Neural crest cell (in vitro differentiated cells): ENCODE results near the gene GSS. TPM values are rescaled to one million over a fixed set of nuclear protein-coding genes. Genes with fewer than 3 reads are reported as not detected.
A peak's percentile ranks its signal among the peaks of the same experiment; 100 is the strongest.
"Not testable (repeated sequence)": the region's sequence is repeated elsewhere in the genome, so short reads cannot be mapped to it uniquely, and the experiment has no call there.

Experiments used
- DNase-seq: peaks from one replicate; pipeline ENCODE4 v3.0.0; 2021; ENCODE audit warnings: low read depth, mixed read lengths, low spot score
- H3K27ac Mint-ChIP-seq: one replicate; pipeline ENCODE4 v1.8.0; 2021; ENCODE audit warnings: mild to moderate bottlenecking, mixed read lengths; ENCODE audit not compliant: unreplicated experiment
- H3K27me3 Mint-ChIP-seq: 2 replicates; pipeline ENCODE4 v1.8.0; 2021; ENCODE audit warnings: low read depth, mild to moderate bottlenecking, mixed read lengths
- H3K36me3 Mint-ChIP-seq: 2 replicates; pipeline ENCODE4 v1.8.0; 2021; ENCODE audit warnings: low read depth, mild to moderate bottlenecking, mixed read lengths
- H3K4me1 Mint-ChIP-seq: 2 replicates; pipeline ENCODE4 v1.8.0; 2021; ENCODE audit warnings: mixed read lengths
- H3K4me3 Mint-ChIP-seq: one replicate; pipeline ENCODE4 v1.8.0; 2021; ENCODE audit warnings: mild to moderate bottlenecking, mixed read lengths
- H3K9me3 Mint-ChIP-seq: 2 replicates; pipeline ENCODE4 v1.8.0; 2021; ENCODE audit warnings: mixed read lengths
- CTCF ChIP-seq: fragments of 200-600 bp; sonication (generic); conservative IDR thresholded peaks from 2 replicates; pipeline ENCODE4 v1.5.0; 2021; ENCODE audit warnings: antibody characterized with exemption, mild to moderate bottlenecking
- total RNA-seq: library from RNA; stranded (reverse); gene quantifications from 2 replicates; pipeline ENCODE4 v1.2.1, GENCODE V29; 2021

Gene GSS
- total RNA-seq, 1 donor from 2014 or later, result 78.8 TPM

DNA sequence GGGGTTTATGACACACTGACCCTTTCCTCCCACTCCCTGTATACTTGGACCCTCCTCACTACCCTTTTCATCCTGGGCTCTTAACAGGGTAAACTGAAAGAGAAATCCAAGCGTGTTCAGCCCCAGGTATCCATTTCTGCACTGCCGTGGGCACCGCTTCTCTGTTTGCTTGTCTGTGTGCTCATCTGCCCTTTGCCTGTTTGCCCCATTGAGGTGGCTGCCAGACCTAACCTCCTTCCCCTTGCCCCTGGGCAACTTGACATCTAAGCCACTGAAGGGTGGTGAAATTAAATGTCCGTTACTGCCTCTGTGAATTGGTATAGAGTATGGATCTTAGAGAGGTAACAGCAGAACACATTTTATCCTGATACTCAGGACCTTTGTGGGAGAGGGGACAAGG, 40.5 kb downstream of the GSS start:
- TF ChIP-seq CTCF, result no peak
- Mint-ChIP-seq H3K4me3 (no peak overlapping the region), H3K36me3 (peaks cover 15% of the 10 kb centered on the region), H3K9me3 (no peaks in the 10 kb centered on the region), H3K4me1 (no peaks in the 10 kb centered on the region), H3K27ac (no peak overlapping the region), H3K27me3 (no peaks in the 10 kb centered on the region)
- DNase-seq, result no peak

DNA sequence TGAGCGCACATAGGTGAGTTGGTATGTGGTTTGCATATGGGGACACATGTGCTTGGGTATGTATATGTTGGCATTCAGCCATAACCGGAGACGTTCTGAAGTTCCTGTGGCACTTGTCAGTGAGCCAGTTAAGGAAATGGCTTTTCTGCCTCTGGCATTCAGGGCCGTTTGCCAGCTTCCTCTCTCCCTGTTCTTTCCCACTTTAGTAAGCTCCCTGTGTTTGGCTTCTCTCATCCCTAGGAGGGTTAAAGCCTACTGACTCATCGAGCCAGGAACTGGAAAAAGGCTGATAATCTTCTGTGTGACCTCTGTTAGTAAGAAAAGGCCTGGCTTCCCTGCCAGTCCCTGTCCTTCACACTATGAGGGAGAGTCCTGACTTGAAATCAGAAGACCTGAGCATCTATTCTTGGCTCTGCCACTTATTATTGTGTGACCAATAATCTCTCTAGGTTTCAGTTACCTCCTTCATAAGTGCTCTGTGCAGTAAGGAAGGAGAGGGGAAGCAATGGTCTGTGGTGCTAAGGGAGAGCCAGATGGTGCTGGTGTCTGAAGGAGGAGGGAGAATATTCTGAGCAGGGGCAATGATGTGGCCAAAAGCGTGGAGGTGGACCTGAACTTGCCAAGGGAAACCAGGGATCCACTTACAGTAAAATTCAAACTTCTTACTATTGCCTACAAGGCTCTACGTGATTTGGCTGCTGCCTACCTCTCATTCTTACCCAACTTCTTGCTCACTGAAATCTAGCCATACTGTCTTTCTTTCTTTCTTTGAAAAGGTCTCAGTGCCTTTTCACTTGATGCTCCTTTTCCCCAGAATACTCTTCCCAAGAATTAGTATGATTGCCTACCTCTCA, 47.8 kb downstream of the GSS start:
- Mint-ChIP-seq H3K4me1 (no peaks in the 10 kb centered on the region), H3K36me3 (peaks cover 15% of the 10 kb centered on the region), H3K27ac (peak overlapping the region; percentile 78), H3K4me3 (no peak overlapping the region), H3K27me3 (no peaks in the 10 kb centered on the region), H3K9me3 (no peaks in the 10 kb centered on the region)
- DNase-seq, result no peak
- no peak for TF ChIP-seq CTCF

DNA sequence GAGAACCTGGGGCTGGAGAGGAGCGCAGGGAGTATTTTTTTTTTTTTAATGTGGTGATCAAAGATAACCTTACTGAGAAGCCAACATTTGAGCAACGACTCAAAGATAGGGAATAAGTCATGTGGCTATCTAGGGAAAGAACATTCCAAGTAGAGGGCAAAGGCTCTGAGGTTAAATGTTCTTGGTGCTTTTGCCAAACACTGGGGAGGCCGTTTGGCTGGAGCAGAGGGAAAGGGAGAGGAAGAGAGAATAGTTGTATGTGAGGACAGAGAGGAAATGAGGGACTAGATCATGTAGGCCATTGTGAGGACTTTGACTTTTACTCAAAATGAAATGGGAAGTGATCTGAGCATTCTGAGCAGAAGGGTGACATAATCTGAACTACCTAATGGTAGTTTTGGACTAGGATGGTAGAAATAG, 51.4 kb downstream of the GSS start:
- no peaks in the 10 kb centered on the region for H3K4me1 Mint-ChIP-seq
- H3K36me3 Mint-ChIP-seq, result peaks cover 20% of the 10 kb centered on the region
- no peak overlapping the region for H3K27ac Mint-ChIP-seq
- no peak for DNase-seq
- H3K9me3 Mint-ChIP-seq, result peaks cover 3% of the 10 kb centered on the region
- no peaks in the 10 kb centered on the region for H3K27me3 Mint-ChIP-seq
- no peak for TF ChIP-seq CTCF
- H3K4me3 Mint-ChIP-seq, result no peak overlapping the region

GRCh38 chr20:34898731-34899130, 56.9 kb downstream of the GSS start:
- H3K4me1 Mint-ChIP-seq, H3K27me3 Mint-ChIP-seq, H3K27ac Mint-ChIP-seq, DNase-seq, H3K4me3 Mint-ChIP-seq: not testable (repeated sequence)
- H3K36me3 Mint-ChIP-seq, result peaks cover 29% of the 10 kb centered on the region
- H3K9me3 Mint-ChIP-seq, result peaks cover 11% of the 10 kb centered on the region

- H3K4me1 Mint-ChIP-seq, H3K4me3 Mint-ChIP-seq, H3K27me3 Mint-ChIP-seq, DNase-seq: not testable (repeated sequence)
- Mint-ChIP-seq H3K27ac (peak overlapping the region; percentile 37), H3K36me3 (peaks cover 24% of the 10 kb centered on the region), H3K9me3 (peaks cover 11% of the 10 kb centered on the region)
Measured at GRCh38 chr20:34898129-34898528, 57.5 kb downstream of the GSS start.

- Mint-ChIP-seq H3K27ac (no peak overlapping the region), H3K9me3 (peaks cover 11% of the 10 kb centered on the region), H3K4me3 (no peak overlapping the region), H3K4me1 (peaks cover 6% of the 10 kb centered on the region), H3K27me3 (no peaks in the 10 kb centered on the region), H3K36me3 (peaks cover 21% of the 10 kb centered on the region)
- TF ChIP-seq CTCF, result no peak
- DNase-seq, result no peak
Measured at GRCh38 chr20:34896086-34896621, 59.5 kb downstream of the GSS start.
